NCI-H748 (cell line): ENCODE measurements around the gene AKNA.
A peak's percentile ranks its signal among the peaks of the same experiment; 100 is the strongest.

Experiments
- DNase-seq: peaks from one replicate; lab custom pipeline; 2025; ENCODE audit not compliant: unreplicated experiment; lab: John Stamatoyannopoulos, UW

The AKNA gene

GRCh38 chr9:114416290-114416689 lies 28.5 kb upstream of the AKNA start:
- no peak for DNase-seq

DNA sequence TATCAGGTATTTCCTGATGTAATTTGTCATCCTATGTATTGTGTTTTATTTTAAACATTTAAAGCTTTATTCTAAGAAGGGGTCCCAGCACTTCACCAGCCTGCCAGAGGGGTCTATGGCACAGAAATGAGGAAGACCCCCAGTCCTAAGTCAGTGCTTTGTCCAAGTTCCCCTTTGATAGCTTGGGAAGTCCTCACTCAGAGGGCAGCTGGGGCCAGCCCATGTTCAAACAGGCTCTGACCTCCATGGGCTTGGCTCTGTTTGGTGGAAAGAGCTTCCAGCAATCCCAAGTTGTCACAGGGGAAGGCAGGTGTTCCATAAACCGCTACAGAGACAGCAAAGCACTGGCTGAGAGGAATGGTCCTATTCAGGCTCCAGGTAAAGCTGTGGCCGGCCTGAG lies 26.6 kb upstream of the AKNA start:
- DNase-seq = no peak

DNA sequence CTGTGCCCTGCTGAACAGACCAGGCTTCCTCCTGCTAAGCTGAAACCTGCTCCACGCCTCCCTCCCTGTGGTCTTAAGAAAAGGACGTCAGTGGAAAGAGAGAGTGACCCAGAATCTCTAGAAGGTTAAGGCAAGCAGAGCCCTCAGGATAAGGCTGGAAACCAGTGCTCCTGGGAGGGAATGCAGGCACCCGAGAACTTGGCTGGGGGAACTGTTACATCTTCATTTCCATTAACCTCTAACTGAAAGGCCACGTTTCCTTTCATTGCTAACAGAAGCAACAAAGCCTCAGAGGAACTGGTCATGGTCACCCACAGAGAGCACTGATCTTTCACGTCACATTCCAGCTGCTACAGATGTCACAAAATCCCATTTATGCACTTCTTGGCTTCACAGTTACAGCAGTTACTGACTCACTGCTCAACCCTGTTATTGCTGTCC lies 26.1 kb upstream of the AKNA start:
- no peak for DNase-seq

- DNase-seq = no peak
Observed at GRCh38 chr9:114412048-114412683, 24.4 kb upstream of the AKNA start.

GRCh38 chr9:114411452-114411851 lies 23.7 kb upstream of the AKNA start:
- no peak for DNase-seq

GRCh38 chr9:114410910-114411309 lies 23.1 kb upstream of the AKNA start:
- no peak for DNase-seq

- no peak for DNase-seq
Observed at GRCh38 chr9:114409842-114410241, 22.1 kb upstream of the AKNA start.

DNA sequence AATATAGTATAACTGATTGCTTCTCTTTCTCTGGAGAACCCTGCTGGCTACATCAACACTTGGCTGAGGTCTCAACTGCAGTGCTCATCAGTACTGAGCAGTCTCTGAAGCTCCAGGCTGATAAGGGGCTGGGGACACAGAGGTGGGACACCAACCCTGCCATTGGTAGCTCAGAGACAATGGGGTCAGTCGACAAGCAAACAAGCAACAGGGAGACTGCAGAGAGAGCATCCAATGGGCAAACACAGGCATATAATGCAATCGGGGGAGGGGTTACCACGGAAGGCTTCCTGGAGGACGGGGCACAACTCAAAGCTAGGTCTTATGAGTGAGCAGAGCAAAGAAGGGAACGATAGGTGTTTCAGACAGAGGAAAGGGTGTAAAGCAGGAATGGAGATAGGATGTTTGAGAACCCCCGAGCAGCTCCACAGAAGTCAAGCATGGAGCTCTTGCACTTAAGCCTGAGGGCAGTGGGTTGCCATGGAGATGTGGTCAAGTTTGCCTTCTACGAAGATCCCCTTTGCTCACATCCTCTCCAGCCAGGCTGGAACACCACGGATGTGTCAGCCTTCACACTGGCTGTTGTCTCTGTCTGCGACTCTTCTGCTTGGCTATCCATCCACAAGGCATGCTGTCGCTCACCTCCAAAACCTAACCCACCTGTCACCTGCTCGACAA lies 21.5 kb upstream of the AKNA start:
- DNase-seq = peak; percentile 35

DNA sequence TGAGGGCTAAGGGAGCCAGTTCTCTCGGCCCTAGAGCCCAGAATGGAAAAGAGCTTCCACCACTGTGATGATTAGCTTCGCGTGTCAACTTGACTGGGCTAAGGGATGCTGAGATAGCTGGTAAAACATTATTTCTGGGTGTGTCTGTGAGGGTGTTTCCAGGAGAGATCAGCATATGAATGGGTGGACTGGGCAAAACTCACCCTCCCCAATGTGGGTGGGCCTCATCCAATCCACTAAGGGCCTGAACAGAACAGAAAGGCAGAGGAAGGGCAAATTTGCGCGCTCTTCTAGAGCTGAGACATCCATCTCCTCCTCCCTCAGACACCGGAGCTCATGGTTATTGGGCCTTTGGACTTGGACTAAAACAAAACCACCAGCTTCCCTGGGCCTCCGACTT lies 20.9 kb upstream of the AKNA start:
- peak; percentile 30 for DNase-seq

GRCh38 chr9:114407889-114408288 lies 20.1 kb upstream of the AKNA start:
- DNase-seq = no peak

GRCh38 chr9:114406441-114406840 lies 18.7 kb upstream of the AKNA start:
- DNase-seq = no peak

GRCh38 chr9:114405294-114406034 lies 17.7 kb upstream of the AKNA start:
- DNase-seq = peak; percentile 81

- no peak for DNase-seq
Observed at GRCh38 chr9:114404531-114404930, 16.7 kb upstream of the AKNA start.

GRCh38 chr9:114403153-114403756 lies 15.5 kb upstream of the AKNA start:
- DNase-seq = no peak

GRCh38 chr9:114401344-114401743 lies 13.6 kb upstream of the AKNA start:
- no peak for DNase-seq

GRCh38 chr9:114400772-114401171 lies 13.0 kb upstream of the AKNA start:
- no peak for DNase-seq

DNA sequence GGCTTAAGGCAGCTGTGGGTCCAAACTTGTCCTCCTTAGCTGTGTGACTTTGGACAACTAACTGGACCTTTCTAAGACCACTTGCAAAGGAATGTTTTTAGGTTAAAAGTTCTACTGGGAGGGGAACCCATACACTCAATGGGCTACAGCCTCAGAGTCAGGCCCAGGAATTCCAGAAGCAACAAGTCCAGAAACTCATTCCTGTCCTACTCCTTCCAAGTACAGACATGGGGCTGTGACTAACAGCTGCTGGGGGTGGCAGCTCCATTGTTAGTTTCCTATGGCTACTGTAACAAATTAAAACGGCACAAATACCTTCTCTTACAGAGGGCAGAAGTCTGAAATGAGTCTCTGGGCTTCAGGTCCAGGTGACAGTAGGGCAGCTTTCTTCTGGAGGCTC lies 12.4 kb upstream of the AKNA start:
- DNase-seq = no peak

- no peak for DNase-seq
Observed at GRCh38 chr9:114399381-114399780, 11.6 kb upstream of the AKNA start.

GRCh38 chr9:114397848-114398605 lies 10.2 kb upstream of the AKNA start:
- peak; percentile 95 for DNase-seq

GRCh38 chr9:114397219-114397847 lies 9.6 kb upstream of the AKNA start:
- DNase-seq = no peak
